ENCODE measurements around the gene POLR2C. TPM values are rescaled to one million over a fixed set of nuclear protein-coding genes. Genes with fewer than 3 reads are reported as not detected.

Gene POLR2C
- total RNA-seq, 1 donor from 2014 or later, result 58.0 TPM

GRCh38 chr16:57501492-57501891 is 39.0 kb downstream of the POLR2C start:
- no peak for FAIRE-seq
- Mint-ChIP-seq H3K36me3 (ENCODE audit: low read depth, unreplicated experiment) (no peaks in the 10 kb centered on the region), H3K27me3 (ENCODE audit: low read depth, unreplicated experiment) (peaks cover 36% of the 10 kb centered on the region), H3K4me3 (ENCODE audit: unreplicated experiment) (no peak overlapping the region), H3K4me1 (ENCODE audit: low read depth, unreplicated experiment) (no peaks in the 10 kb centered on the region), H3K9me3 (ENCODE audit: unreplicated experiment) (no peaks in the 10 kb centered on the region), H3K27ac (ENCODE audit: unreplicated experiment) (peak overlapping the region; percentile 16)
- Histone ChIP-seq H4K20me1 (ENCODE audit: insufficient read depth, low read length) (no peaks in the 10 kb centered on the region), H3K27ac (ENCODE audit: low read depth, low read length) (no peak overlapping the region), H3K4me2 (ENCODE audit: low read length) (no peak overlapping the region), H3K79me2 (ENCODE audit: insufficient read depth, low read length) (no peaks in the 10 kb centered on the region), H3K27me3 (ENCODE audit: insufficient read depth, low read length) (peaks cover 22% of the 10 kb centered on the region), H3K9ac (ENCODE audit: low read length) (no peak overlapping the region), H2AFZ (ENCODE audit: low read depth, low read length) (no peak overlapping the region), H3K4me1 (ENCODE audit: insufficient read depth, low read length) (no peaks in the 10 kb centered on the region), H3K36me3 (ENCODE audit: insufficient read depth, low read length) (no peaks in the 10 kb centered on the region), H3K9me3 (ENCODE audit: insufficient read depth, low read depth, low read length) (no peaks in the 10 kb centered on the region), H3K4me3 (ENCODE audit: insufficient read depth, low read depth, low read length) (no peak overlapping the region)
- no peak for TF ChIP-seq CTCF (IDR thresholded peaks at IDR 0.05; ENCODE audit: insufficient read depth, low read depth, low read length)
- TF ChIP-seq EZH2 (IDR thresholded peaks at IDR 0.05; ENCODE audit: insufficient read depth, low read length), result no peak
- DNase-seq (ENCODE audit: low read depth), result no peak

- Mint-ChIP-seq H3K36me3 (ENCODE audit: low read depth, unreplicated experiment) (no peaks in the 10 kb centered on the region), H3K27ac (ENCODE audit: unreplicated experiment) (no peak overlapping the region), H3K9me3 (ENCODE audit: unreplicated experiment) (no peaks in the 10 kb centered on the region), H3K27me3 (ENCODE audit: low read depth, unreplicated experiment) (peaks cover 39% of the 10 kb centered on the region), H3K4me3 (ENCODE audit: unreplicated experiment) (no peak overlapping the region), H3K4me1 (ENCODE audit: low read depth, unreplicated experiment) (no peaks in the 10 kb centered on the region)
- no peaks in the 10 kb centered on the region for H3K4me1 ChIP-seq (ENCODE audit: insufficient read depth, low read length)
- H2AFZ ChIP-seq (ENCODE audit: low read depth, low read length), result no peak overlapping the region
- no peak overlapping the region for H3K4me3 ChIP-seq (ENCODE audit: insufficient read depth, low read depth, low read length)
- no peaks in the 10 kb centered on the region for H3K79me2 ChIP-seq (ENCODE audit: insufficient read depth, low read length)
- no peaks in the 10 kb centered on the region for H4K20me1 ChIP-seq (ENCODE audit: insufficient read depth, low read length)
- DNase-seq (ENCODE audit: low read depth) (no peak), FAIRE-seq (no peak)
- no peak overlapping the region for H3K4me2 ChIP-seq (ENCODE audit: low read length)
- H3K9me3 ChIP-seq (ENCODE audit: insufficient read depth, low read depth, low read length), result no peaks in the 10 kb centered on the region
- no peaks in the 10 kb centered on the region for H3K36me3 ChIP-seq (ENCODE audit: insufficient read depth, low read length)
- H3K9ac ChIP-seq (ENCODE audit: low read length), result no peak overlapping the region
- H3K27ac ChIP-seq (ENCODE audit: low read depth, low read length), result no peak overlapping the region
- H3K27me3 ChIP-seq (ENCODE audit: insufficient read depth, low read length), result peaks cover 26% of the 10 kb centered on the region
- TF ChIP-seq CTCF (IDR thresholded peaks at IDR 0.05; ENCODE audit: insufficient read depth, low read depth, low read length) (no peak), EZH2 (IDR thresholded peaks at IDR 0.05; ENCODE audit: insufficient read depth, low read length) (no peak)
Measured at GRCh38 chr16:57502048-57502775, 39.7 kb downstream of the POLR2C start.

GRCh38 chr16:57503366-57503765 is 40.9 kb downstream of the POLR2C start:
- Histone ChIP-seq H3K9me3 (ENCODE audit: insufficient read depth, low read depth, low read length) (no peaks in the 10 kb centered on the region), H2AFZ (ENCODE audit: low read depth, low read length) (no peak overlapping the region), H3K4me3 (ENCODE audit: insufficient read depth, low read depth, low read length) (no peak overlapping the region), H3K9ac (ENCODE audit: low read length) (no peak overlapping the region), H3K36me3 (ENCODE audit: insufficient read depth, low read length) (no peaks in the 10 kb centered on the region), H3K27ac (ENCODE audit: low read depth, low read length) (no peak overlapping the region), H3K27me3 (ENCODE audit: insufficient read depth, low read length) (peaks cover 27% of the 10 kb centered on the region), H3K79me2 (ENCODE audit: insufficient read depth, low read length) (no peaks in the 10 kb centered on the region), H3K4me1 (ENCODE audit: insufficient read depth, low read length) (no peaks in the 10 kb centered on the region), H3K4me2 (ENCODE audit: low read length) (no peak overlapping the region), H4K20me1 (ENCODE audit: insufficient read depth, low read length) (no peaks in the 10 kb centered on the region)
- Mint-ChIP-seq H3K4me3 (ENCODE audit: unreplicated experiment) (no peak overlapping the region), H3K27me3 (ENCODE audit: low read depth, unreplicated experiment) (peaks cover 39% of the 10 kb centered on the region), H3K4me1 (ENCODE audit: low read depth, unreplicated experiment) (no peaks in the 10 kb centered on the region), H3K36me3 (ENCODE audit: low read depth, unreplicated experiment) (no peaks in the 10 kb centered on the region), H3K9me3 (ENCODE audit: unreplicated experiment) (no peaks in the 10 kb centered on the region), H3K27ac (ENCODE audit: unreplicated experiment) (no peak overlapping the region)
- TF ChIP-seq EZH2 (IDR thresholded peaks at IDR 0.05; ENCODE audit: insufficient read depth, low read length) (no peak), CTCF (IDR thresholded peaks at IDR 0.05; ENCODE audit: insufficient read depth, low read depth, low read length) (no peak)
- no peak for FAIRE-seq
- DNase-seq (ENCODE audit: low read depth), result no peak
